Glomerular visceral epithelial cell (primary cell): ENCODE data around the gene CAMLG.
"Not testable (repeated sequence)": the region's sequence is repeated elsewhere in the genome, so short reads cannot be mapped to it uniquely, and the experiment has no call there.

Source experiments
- DNase-seq: peaks from one replicate; pipeline ENCODE4 v3.0.0-alpha.2; 2016; ENCODE audit errors: extremely low spot score

CAMLG gene

DNA sequence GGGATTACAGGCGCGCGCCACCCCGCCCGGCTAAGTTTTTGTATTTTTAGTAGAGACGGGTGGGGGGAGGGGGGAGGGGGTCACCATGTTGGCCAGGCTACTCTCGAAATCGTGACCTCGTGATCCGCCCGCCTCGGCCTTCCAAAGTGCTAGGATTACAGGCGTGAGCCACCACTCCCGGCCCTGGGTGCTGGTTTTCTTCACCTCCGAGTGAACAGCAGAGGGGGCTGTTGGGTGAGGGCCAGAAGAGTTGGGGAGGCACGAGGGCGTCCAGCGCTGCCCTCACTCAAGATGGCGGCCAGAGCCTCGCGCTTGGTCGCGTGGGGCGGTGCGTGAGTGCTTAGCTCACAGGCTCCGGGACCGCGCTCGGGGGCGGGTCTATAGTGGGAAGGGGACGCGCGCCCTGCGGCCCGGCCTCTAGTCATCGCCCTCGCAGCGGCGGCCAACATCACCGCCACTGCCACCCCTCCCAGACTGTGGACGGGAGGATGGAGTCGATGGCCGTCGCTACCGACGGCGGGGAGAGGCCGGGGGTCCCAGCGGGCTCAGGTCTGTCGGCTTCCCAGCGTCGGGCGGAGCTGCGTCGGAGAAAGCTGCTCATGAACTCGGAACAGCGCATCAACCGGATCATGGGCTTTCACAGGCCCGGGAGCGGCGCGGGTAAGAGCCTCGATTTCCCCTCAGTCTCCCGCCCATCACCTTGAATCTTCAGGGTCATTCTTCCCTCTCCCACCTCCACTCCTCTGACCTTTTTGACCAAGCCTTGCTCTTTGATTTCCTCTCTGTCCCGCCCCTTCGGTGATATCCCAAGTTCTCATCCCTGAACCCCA, at the start of gene CAMLG:
Gene CAMLG, plus strand, starts transcription at position 416 of the 830 bp plus-strand sequence. Its CDS starts 73 bp downstream, at position 489.
- peak; percentile 98 for DNase-seq

DNA sequence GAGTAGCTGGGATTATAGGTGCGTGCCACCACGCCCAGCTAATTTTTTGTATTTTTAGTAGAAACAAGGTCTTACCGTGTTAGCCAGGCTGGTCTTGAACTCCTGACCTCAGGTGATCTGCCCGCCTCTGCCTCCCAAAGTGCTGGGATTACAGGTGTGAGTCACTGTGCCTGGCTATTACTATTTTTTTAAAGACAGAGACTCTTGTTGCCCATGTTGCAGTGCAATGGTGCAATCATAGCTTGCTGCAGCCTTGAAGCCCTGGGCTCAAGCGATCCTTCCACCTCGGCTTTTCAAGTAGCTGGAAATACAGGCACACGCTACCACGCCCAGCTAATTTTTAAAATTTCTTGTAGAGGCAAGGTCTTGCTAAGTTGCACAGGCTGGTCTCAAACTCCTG, 48.2 kb upstream of the CAMLG start:
- not testable (repeated sequence) for DNase-seq

DNA sequence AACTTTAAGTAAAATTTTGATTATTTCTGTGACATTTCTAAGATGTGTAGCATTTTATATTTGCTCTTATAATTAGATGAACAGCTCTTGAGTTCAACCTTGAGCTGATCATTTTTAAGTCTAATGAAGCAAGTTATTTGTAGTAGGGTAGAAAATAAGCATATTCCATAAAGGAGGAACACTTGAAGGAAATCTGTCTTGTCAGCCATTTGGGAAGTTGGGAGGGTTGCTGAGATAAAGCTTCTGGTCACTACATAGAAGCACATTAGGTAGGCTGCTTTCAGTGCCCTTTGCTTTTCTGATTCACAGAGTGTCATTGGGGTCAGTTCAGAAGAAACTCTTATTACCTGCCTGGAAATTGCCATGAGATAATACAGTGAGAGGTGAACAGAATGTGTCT, 45.6 kb upstream of the CAMLG start:
- DNase-seq = no peak

DNA sequence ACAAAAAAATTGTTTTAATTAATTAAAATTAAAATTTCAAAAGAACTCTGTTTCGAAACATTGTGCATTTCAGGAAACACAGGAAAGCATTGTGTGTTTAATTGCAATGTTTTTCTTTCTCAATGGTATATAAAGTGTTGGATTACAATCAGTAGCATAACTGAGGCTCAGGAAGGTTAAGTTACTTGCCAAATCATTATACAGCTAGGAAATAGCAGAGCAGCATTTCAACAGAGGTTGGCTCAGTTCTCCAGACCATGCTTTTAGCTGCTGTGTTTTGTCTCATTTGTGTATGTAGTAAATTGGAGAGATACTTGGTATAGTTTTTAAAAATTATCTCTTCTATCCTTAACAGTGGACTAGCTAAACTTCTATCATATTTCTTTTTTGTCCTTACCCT, 30.0 kb upstream of the CAMLG start:
- no peak for DNase-seq

GRCh38 chr5:134714120-134714519, 24.2 kb upstream of the CAMLG start:
- DNase-seq = no peak

- no peak for DNase-seq
Observed at GRCh38 chr5:134714541-134714940, 23.8 kb upstream of the CAMLG start.

GRCh38 chr5:134715466-134715865, 22.9 kb upstream of the CAMLG start:
- not testable (repeated sequence) for DNase-seq

- no peak for DNase-seq
Observed at GRCh38 chr5:134724872-134725271, 13.5 kb upstream of the CAMLG start.

DNA sequence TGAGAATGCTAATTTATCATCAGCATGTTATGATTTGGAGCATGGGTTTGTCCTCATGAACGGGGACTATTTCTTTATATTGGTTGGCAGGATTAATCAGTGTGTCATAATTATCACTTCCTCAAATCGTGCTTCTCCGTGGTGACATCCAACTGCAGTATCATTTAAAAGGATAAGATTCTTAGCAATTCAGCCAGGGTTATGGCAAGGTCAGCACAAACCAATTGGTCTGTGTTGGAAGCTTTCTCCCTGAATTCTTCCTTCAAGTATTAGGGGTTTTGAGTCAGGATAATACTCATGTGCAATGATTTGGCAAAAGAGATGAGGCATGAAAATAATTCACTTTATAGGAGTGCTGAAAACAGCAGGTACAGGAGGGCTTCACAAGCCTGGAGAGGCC, 5.5 kb upstream of the CAMLG start:
- DNase-seq = no peak

GRCh38 chr5:134735243-134735642, 3.1 kb upstream of the CAMLG start:
- no peak for DNase-seq

GRCh38 chr5:134736173-134736812, 2.1 kb upstream of the CAMLG start:
- DNase-seq = no peak

GRCh38 chr5:134738963-134739661, 764 bp downstream of the CAMLG start:
- peak; percentile 55 for DNase-seq

DNA sequence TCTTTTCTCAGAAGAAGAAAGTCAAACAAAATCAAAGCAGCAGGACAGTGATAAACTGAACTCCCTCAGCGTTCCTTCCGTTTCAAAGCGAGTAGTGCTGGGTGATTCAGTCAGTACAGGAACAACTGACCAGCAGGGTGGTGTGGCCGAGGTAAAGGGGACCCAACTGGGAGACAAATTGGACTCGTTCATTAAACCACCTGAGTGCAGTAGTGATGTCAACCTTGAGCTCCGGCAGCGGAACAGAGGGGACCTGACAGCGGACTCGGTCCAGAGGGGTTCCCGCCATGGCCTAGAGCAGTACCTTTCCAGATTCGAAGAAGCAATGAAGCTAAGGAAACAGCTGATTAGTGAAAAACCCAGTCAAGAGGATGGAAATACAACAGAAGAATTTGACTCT, 2.7 kb downstream of the CAMLG start:
- no peak for DNase-seq

DNA sequence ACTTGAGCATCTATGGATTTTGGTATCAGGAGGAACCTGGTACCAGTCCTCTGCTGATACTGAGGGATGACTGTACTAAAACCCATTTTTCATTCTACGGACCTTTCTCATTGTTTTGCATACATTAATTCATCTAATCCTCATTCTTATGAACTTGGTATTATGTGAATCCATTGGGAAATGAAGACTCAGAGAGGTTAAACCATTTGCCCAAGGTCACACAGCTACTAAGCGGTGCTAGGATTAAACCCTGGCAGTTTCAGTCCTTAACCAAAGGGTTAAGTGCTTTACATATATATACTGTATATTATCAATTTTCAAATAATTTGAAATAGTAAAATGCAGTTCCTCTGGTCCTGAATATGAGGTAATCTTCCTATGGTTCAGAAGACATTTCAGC, 3.8 kb downstream of the CAMLG start:
- DNase-seq = no peak

DNA sequence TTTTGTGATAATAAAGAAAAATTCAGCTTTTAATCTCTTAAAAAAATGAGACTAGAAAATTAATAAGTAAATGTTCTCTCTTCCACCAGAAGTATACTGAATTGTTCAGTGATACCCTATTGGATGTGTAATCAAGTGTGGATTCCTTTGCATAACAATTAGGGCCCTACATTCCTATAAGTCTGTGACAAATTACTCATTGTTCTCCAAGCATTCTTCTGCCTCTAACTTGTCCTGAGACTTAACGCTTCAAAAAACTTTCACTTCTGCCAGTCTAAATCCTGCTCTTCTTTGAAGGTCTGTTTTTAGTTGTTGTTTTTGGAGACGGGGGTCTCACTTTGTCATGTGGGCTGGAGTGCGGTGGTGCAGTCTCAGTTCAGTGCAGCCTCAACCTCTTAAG, 11.1 kb downstream of the CAMLG start:
- DNase-seq = peak; percentile 22

- DNase-seq = no peak
Observed at GRCh38 chr5:134758176-134758503, 19.8 kb downstream of the CAMLG start.

DNA sequence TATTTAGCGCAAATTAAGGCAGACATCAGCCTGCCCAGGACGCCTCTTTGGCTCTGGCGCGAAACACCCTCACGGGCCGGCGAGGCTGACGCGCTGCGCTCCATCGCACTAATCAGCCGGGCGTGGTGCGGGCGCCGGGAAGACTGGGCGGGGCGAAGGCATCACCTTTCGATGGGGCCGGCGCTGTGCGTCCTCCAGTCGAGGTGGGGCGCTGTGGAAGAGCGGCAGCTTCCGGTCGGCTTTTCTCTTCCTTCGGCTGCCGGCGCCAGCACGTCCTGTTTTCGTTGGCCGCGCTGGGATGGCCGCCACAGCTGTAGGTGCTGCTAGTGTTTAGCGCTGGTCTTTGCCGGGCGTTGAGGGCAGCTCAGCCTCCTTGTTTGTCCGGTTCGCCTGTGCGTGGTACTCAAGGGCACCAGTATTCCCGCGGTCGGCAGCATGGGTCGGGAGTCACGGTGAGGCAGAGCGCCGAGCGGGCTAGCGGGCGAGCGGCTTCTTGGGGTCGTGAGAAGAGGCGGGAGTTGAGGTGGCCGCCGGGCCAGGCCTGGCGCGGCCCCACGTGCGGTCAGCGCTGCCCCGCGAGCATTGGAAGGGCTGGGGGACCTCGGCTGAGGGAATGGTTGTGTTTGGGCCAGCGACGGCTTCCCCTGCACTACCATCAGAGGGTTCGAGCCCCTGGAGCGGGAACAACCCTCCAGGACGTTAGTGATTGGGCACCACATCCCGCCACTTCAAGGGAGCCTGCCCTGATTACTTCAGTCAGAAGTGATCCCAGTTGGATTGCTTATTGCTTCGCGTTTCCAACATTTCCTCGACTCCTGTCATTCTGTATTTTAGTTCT, 20.4 kb downstream of the CAMLG start, which contains the start of gene DDX46:
Gene DDX46, plus strand, starts transcription at position 276 of the 838 bp plus-strand sequence. Its CDS starts 160 bp downstream, at position 436.
- peak; percentile 97 for DNase-seq

DNA sequence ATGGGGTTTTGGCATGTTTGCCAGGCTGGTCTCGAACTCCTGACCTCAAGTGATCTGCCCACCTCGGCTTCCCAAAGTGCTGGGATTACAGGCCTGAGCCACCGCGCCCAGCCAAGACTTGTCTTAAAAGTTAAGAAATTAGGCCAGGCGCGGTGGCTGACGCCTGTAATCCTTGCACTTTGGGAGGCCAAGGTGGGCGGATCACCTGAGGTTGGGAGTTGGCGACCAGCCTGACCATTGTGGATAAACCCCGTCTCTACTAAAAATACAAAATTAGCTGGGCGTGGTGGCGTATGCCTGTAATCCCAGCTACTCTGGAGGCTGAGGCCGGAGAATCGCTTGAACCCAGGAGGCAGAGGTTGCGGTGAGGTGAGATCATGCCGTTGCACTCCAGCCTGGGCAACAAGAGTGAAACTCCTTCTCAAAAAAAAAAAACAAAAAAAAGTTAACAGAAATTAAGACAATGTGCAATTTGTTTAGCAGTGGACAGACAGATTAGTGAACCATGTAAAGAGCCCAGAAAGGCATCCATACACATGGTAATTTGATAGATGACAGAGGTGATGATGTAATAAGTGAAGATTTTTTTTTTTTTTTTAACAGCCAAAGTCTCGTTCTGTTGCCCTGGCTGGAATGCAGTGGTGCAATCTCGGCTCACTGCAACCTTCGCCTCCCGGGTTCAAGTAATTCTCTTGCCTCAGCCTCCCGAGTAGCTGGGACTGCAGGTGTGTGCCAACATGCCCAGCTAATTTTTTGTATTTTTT, 29.4 kb downstream of the CAMLG start:
- DNase-seq = not testable (repeated sequence)

DNA sequence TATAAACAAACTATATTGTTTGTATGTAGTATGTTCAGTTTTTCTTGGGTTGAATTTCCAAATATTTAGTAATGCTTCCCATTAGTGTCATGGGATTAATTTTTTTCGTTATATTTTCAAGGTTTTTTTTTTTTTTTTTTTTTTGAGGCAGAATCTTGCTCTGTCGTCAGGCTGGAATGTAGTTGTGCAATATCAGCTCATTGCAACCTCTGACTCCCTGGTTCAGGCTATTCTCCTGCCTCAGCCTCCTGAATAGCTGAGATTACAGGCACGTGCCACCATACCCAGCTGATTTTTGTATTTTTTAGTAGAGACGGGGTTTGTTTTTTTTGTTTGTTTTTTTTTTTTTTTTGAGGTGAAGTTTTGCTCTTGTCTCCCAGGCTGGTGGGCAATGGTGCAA, 30.9 kb downstream of the CAMLG start:
- DNase-seq = peak; percentile 35

DNA sequence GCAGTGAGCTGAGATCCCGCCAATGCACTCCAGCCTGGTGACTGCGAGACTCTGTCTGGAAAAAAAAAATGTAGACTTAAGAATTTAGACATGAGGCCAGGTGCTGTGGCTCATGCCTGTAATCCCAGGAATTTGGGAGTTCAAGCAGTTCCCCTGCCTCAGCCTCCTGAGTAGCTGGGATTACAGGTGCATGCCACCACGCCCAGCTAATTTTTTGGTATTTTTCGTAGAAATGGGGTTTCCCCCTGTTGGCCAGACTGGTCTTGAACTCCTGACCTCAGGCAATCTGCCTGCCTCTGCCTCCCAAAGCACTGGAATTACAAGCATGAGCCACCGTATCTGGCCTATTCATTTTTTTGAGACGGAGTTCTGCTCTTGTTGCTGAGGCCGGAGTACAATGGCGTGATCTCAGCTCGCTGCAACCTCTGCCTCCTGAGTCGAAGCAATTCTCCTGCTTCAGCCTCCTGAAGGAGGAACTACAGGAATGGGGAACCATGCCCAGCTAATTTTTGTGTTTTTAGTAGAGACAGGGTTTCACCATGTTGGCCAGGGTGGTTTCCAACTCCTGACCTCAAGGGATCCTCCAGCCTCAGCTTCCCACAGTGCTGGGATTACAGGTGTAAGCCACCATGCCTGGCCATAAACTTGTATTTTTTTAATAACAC, 34.2 kb downstream of the CAMLG start:
- DNase-seq = no peak
